ENCODE data around the gene CARMIL3. TPM values are rescaled to one million over a fixed set of nuclear protein-coding genes. Genes with fewer than 3 reads are reported as not detected.

The CARMIL3 gene
- total and polyA plus RNA-seq, 2 of the 4 experiments (the other 2 are of a cell fraction) = under 0.01 TPM; not detected in 1

- no peak overlapping the region for H4K8ac ChIP-seq (ENCODE audit: low read depth in 2 of 2, low read length in 2 of 2)
- H3K4me3 ChIP-seq (ENCODE audit: insufficient read depth, low read depth, low read length) = no peak overlapping the region
- no CpG with 5 or more reads among the region's 6 CpGs for WGBS, 2 experiments (ENCODE audit: extremely low coverage in 2 of 2, insufficient read length in 1 of 2)
- H3K14ac ChIP-seq (replicated peaks; ENCODE audit: low read depth, low read length) = no peak overlapping the region
- ChIA-PET POLR2A (ENCODE audit: unreplicated experiment) (no interaction called here), CTCF (interaction anchor here (1.4 kb wide), 1 partner anchor 55 kb away, joined by 4 read pairs; no protein-coding TSS in a partner anchor)
- no peak overlapping the region for H3K18ac ChIP-seq (ENCODE audit: low read depth, low read length)
- no peak overlapping the region for H2AK5ac ChIP-seq (ENCODE audit: low read depth, low read length)
- H4K91ac ChIP-seq (ENCODE audit: insufficient read depth, low read depth, low read length) = no peak overlapping the region
- no peak overlapping the region for H2BK20ac ChIP-seq (ENCODE audit: low read depth, low read length)
- no peak overlapping the region for H3K9ac ChIP-seq (ENCODE audit: low read depth, low read length)
- H3K9me3 ChIP-seq (ENCODE audit: control insufficient read depth, insufficient read depth, low read length) = no peaks in the 10 kb centered on the region
- H2AFZ ChIP-seq (replicated peaks; ENCODE audit: low read length, poor library complexity) = no peak overlapping the region
- no peak for DNase-seq
- no peak overlapping the region for H2BK5ac ChIP-seq (ENCODE audit: low read depth, low read length, poor library complexity, severe bottlenecking)
- no peak for TF ChIP-seq USF2 (IDR thresholded peaks at IDR 0.05; ENCODE audit: low read depth, low read length)
- no peak for TF ChIP-seq BHLHE40 (IDR thresholded peaks at IDR 0.05; ENCODE audit: low read depth, low read length)
- TF ChIP-seq CEBPB (IDR thresholded peaks at IDR 0.05; ENCODE audit: low read depth, low read length) = no peak
- TF ChIP-seq MAZ (IDR thresholded peaks at IDR 0.05; ENCODE audit: borderline replicate concordance, low read depth, low read length) = no peak
- TF ChIP-seq NFE2L2 (IDR thresholded peaks at IDR 0.05; ENCODE audit: low read depth, low read length) = no peak
- no peak for TF ChIP-seq RCOR1 (IDR thresholded peaks at IDR 0.05; ENCODE audit: insufficient replicate concordance, low read length)
- TF ChIP-seq POLR2A (IDR thresholded peaks at IDR 0.05; ENCODE audit: low read depth, low read length) = no peak
- TF ChIP-seq MXI1 (IDR thresholded peaks at IDR 0.05; ENCODE audit: borderline replicate concordance, low read depth, low read length) = no peak
- no peak for TF ChIP-seq SMC3 (IDR thresholded peaks at IDR 0.05; ENCODE audit: low read depth, low read length)
- TF ChIP-seq ELK1 (IDR thresholded peaks at IDR 0.05; ENCODE audit: borderline replicate concordance, low read depth, low read length) = no peak
- no peak for TF ChIP-seq CHD1 (IDR thresholded peaks at IDR 0.05; ENCODE audit: low read depth, low read length)
- no peak for TF ChIP-seq RFX5 (IDR thresholded peaks at IDR 0.05; ENCODE audit: low read depth, low read length)
- no peak for TF ChIP-seq CTCF (conservative IDR thresholded peaks at IDR 0.05; ENCODE audit: low read depth, low read length)
- TF ChIP-seq MAFK (IDR thresholded peaks at IDR 0.05; ENCODE audit: low read depth, low read length) = no peak
- TF ChIP-seq RAD21 (IDR thresholded peaks at IDR 0.05; ENCODE audit: low read length) = no peak
- TF ChIP-seq FOS (IDR thresholded peaks at IDR 0.05; ENCODE audit: low read depth, low read length) = no peak
- no TSS peak for BruUV-seq (replicated peaks)
- no peaks in the 10 kb centered on the region for H3K79me1 ChIP-seq (ENCODE audit: low read depth in 1 of 2, low read length in 2 of 2)
- in situ Hi-C loops (cut with MboI; ENCODE audit: low sequenced_read_pairs) (no loop called here), dilution Hi-C loops (cut with HindIII; ENCODE audit: low sequenced_read_pairs, unreplicated experiment) (no loop called here), intact Hi-C loops (cut with micrococcal nuclease) (no loop called here)
- H3K9me1 ChIP-seq (ENCODE audit: insufficient read depth, low read length) = 0 out of 2 replicates have a peak, but pooled peaks cover 3% of the 10 kb centered on the region
- H3K4me2 ChIP-seq (ENCODE audit: low read depth, low read length) = no peak overlapping the region
- H4K5ac ChIP-seq (ENCODE audit: low read depth, low read length) = no peak overlapping the region
- peaks cover 5% of the 10 kb centered on the region; the same call in 1 of the 2 replicates for H3K4me1 ChIP-seq (ENCODE audit: control insufficient read depth, insufficient read depth, low read length)
- H2BK120ac ChIP-seq (ENCODE audit: low read depth, low read length) = no peak overlapping the region
- ATAC-seq (ENCODE audit: low read depth) = no peak
- H2AK9ac ChIP-seq (replicated peaks; ENCODE audit: low read depth, low read length, poor library complexity) = no peak overlapping the region
- no peak overlapping the region for H3K4ac ChIP-seq (ENCODE audit: low read depth, low read length)
- peaks cover 3% of the 10 kb centered on the region; the same call in 1 of the 2 replicates for H4K20me1 ChIP-seq (ENCODE audit: insufficient read depth, low read length)
- H3K27me3 ChIP-seq (ENCODE audit: control insufficient read depth, insufficient read depth, low read length) = peaks cover 34% of the 10 kb centered on the region; the same call in 1 of the 2 replicates
- H3K56ac ChIP-seq (ENCODE audit: extremely low read depth, insufficient read depth, low read length) = no peak overlapping the region
- no peak overlapping the region for H2BK15ac ChIP-seq (ENCODE audit: low read depth, low read length)
- no peak overlapping the region for H3K23ac ChIP-seq (ENCODE audit: low read depth, low read length)
- H3K36me3 ChIP-seq (ENCODE audit: control insufficient read depth, insufficient read depth, low read length) = no peaks in the 10 kb centered on the region
- H3K27ac ChIP-seq (ENCODE audit: insufficient read depth, low read length) = no peak overlapping the region
Observed at GRCh38 chr14:24054324-24054641, 2.5 kb downstream of the CARMIL3 start.

All from IMR-90 (cell line).